Calu3 (cell line): Measurements from ENCODE around the gene TRIM44. TPM values are rescaled to one million over a fixed set of nuclear protein-coding genes. Genes with fewer than 3 reads are reported as not detected.

Experiments
- BruUV-seq: library from RNA; stranded (reverse); fragments of 400-500 nt; replicated peaks from 2 replicates; lab custom pipeline; 2021; lab: Mats Ljungman, UMichigan
- CTCF ChIA-PET: fragments of 300-600 bp; sonication (Branson Sonifier 250); formaldehyde crosslinking; loops from one replicate; lab custom pipeline; 2022; ENCODE audit warnings: antibody characterized with exemption; lab: Charles Lee
- DNase-seq: peaks from one replicate; pipeline ENCODE4 v3.0.0; 2022
- H3K27ac Mint-ChIP-seq: one replicate; pipeline ENCODE4 v1.8.0; 2022; ENCODE audit warnings: mixed read lengths; ENCODE audit not compliant: unreplicated experiment
- H3K27me3 Mint-ChIP-seq: one replicate; pipeline ENCODE4 v1.8.0; 2022; ENCODE audit warnings: mixed read lengths; ENCODE audit not compliant: unreplicated experiment
- H3K36me3 Mint-ChIP-seq: one replicate; pipeline ENCODE4 v1.8.0; 2022; ENCODE audit warnings: mild to moderate bottlenecking, moderate library complexity, mixed read lengths; ENCODE audit not compliant: insufficient read depth, unreplicated experiment
- H3K4me1 Mint-ChIP-seq: one replicate; pipeline ENCODE4 v1.8.0; 2022; ENCODE audit warnings: mild to moderate bottlenecking, low read depth, mixed read lengths; ENCODE audit not compliant: unreplicated experiment
- H3K4me3 Mint-ChIP-seq: one replicate; pipeline ENCODE4 v1.8.0; 2022; ENCODE audit warnings: mild to moderate bottlenecking, low read depth, moderate library complexity, mixed read lengths; ENCODE audit not compliant: unreplicated experiment
- H3K9me3 Mint-ChIP-seq: one replicate; pipeline ENCODE4 v1.8.0; 2022; ENCODE audit warnings: low read depth, mixed read lengths; ENCODE audit not compliant: unreplicated experiment
- CTCF ChIP-seq: fragments of 200-600 bp; IDR thresholded peaks from one replicate; pipeline ENCODE4 v1.8.0; 2022; ENCODE audit warnings: antibody characterized with exemption; ENCODE audit not compliant: unreplicated experiment
- intact Hi-C: fragments of 100-400 bp; cut with micrococcal nuclease; formaldehyde crosslinking; loops from one replicate; pipeline ENCODE4 v1.10.0; 2022; ENCODE audit not compliant: unreplicated experiment
- total RNA-seq: library from RNA; stranded (reverse); gene quantifications from 2 replicates; pipeline ENCODE4 v1.2.3, GENCODE V29; 2022

TRIM44 gene
- total RNA-seq, 1 experiment from 2014 or later, result 71.3 TPM

DNA sequence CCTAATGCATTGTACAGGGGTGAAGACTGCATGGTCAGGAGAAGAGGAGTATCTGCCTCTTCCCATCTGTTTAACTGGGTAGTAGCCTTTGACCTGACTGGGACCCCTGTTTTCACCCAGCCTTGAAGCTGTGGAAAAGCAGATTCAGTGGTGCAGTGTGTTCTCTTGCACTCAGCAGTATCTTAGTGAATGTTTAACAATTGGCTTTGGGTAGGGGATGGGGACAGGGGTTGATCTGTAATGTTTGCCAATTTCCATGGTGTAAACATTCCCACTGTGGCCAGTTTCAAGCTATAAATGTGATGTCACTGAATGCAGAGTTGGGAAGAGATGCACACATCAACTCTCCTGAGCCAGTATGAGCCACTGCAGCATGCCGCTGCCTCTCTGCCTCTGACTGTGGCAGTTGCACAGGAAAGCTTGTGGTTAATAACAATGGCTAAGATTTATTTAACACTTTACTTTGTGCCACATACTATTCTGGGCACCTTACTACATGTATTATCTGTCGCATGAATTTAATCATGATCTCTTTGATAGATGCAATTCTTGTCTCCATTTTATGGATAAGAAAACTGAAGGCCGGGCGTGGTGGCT, 28.6 kb upstream of the TRIM44 start:
- intact Hi-C loops, result loop anchor here (10.0 kb wide), 1 partner anchor 311 kb away; the partner anchor contains the start of gene LDLRAD3
- Mint-ChIP-seq H3K36me3 (peaks cover 6% of the 10 kb centered on the region), H3K4me1 (peaks cover 30% of the 10 kb centered on the region), H3K9me3 (peaks cover 2% of the 10 kb centered on the region), H3K27ac (no peak overlapping the region), H3K4me3 (no peak overlapping the region), H3K27me3 (no peaks in the 10 kb centered on the region)
- TF ChIP-seq CTCF, result no peak
- BruUV-seq, result no TSS peak
- CTCF ChIA-PET, result no interaction called here
- DNase-seq, result no peak

GRCh38 chr11:35635933-35636332, 26.6 kb upstream of the TRIM44 start:
- intact Hi-C loops, result loop anchor here (10.0 kb wide), 1 partner anchor 309 kb away; the partner anchor contains the start of gene LDLRAD3
- Mint-ChIP-seq H3K9me3 (peaks cover 2% of the 10 kb centered on the region), H3K4me3 (no peak overlapping the region), H3K4me1 (peaks cover 10% of the 10 kb centered on the region), H3K27me3 (no peaks in the 10 kb centered on the region), H3K27ac (no peak overlapping the region), H3K36me3 (no peaks in the 10 kb centered on the region)
- CTCF ChIA-PET, result no interaction called here
- no peak for TF ChIP-seq CTCF
- DNase-seq, result no peak
- BruUV-seq, result no TSS peak

DNA sequence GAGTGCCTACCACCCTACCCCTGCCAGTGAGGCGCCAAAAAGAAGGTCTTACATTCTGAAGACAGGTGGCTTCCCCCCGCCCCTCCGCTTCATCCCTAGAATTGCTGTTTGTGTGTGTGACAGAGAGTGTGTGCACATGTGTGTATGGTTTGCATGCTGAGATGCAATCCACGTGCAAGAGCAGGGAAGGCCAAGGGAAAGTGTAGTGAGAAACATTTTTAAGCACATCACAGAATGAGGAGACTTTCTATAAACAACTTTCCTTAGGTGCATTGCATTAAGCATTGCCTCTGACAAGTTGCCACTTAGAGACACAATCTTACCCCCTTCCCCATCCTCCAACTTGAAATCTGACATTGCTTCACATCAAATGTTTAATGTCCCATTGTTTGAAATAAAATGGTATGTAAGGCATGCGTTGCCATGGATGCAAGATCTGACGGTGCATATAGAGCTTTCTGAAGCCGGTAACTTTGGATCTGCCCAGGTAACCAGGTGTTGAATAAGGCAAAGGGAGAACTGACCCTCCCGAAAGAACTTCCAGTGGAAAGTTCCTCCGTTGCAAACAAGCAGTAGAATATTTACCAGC, 22.9 kb upstream of the TRIM44 start:
- H3K4me3 Mint-ChIP-seq, result no peak overlapping the region

GRCh38 chr11:35641171-35641897, 21.2 kb upstream of the TRIM44 start:
- peaks cover 2% of the 10 kb centered on the region for H3K9me3 Mint-ChIP-seq
- CTCF ChIA-PET, result interaction anchor here (0.8 kb wide), 1 partner anchor 180 kb away, joined by 3 read pairs; no protein-coding TSS in a partner anchor
- H3K4me1 Mint-ChIP-seq, result no peaks in the 10 kb centered on the region
- H3K27ac Mint-ChIP-seq, result no peak overlapping the region
- H3K27me3 Mint-ChIP-seq, result no peaks in the 10 kb centered on the region
- no peak for DNase-seq
- BruUV-seq, result no TSS peak
- H3K4me3 Mint-ChIP-seq, result no peak overlapping the region
- H3K36me3 Mint-ChIP-seq, result no peaks in the 10 kb centered on the region
- intact Hi-C loops, result no loop called here
- TF ChIP-seq CTCF, result no peak

More for the DNA sequence above, 22.9 kb upstream of the TRIM44 start:
- no TSS peak for BruUV-seq
- intact Hi-C loops, result loop anchor here (10.0 kb wide), 1 partner anchor 305 kb away; the partner anchor contains the start of gene LDLRAD3
- Mint-ChIP-seq H3K4me1 (no peaks in the 10 kb centered on the region), H3K27ac (no peak overlapping the region), H3K9me3 (no peaks in the 10 kb centered on the region), H3K36me3 (no peaks in the 10 kb centered on the region), H3K27me3 (no peaks in the 10 kb centered on the region)
- no peak for TF ChIP-seq CTCF
- CTCF ChIA-PET, result no interaction called here
- no peak for DNase-seq
